Hippocampal formation (tissue), 2 donors: ENCODE data around the gene TMEM106B.
A peak's percentile ranks its signal among the peaks of the same experiment; 100 is the strongest.
"Not testable (repeated sequence)": the region's sequence is repeated elsewhere in the genome, so short reads cannot be mapped to it uniquely, and the experiment has no call there.

Source experiments
- DNase-seq, 2 donors: peaks; one replicate each; lab custom pipeline; 2025; lab: John Stamatoyannopoulos, UW

Gene TMEM106B

DNA sequence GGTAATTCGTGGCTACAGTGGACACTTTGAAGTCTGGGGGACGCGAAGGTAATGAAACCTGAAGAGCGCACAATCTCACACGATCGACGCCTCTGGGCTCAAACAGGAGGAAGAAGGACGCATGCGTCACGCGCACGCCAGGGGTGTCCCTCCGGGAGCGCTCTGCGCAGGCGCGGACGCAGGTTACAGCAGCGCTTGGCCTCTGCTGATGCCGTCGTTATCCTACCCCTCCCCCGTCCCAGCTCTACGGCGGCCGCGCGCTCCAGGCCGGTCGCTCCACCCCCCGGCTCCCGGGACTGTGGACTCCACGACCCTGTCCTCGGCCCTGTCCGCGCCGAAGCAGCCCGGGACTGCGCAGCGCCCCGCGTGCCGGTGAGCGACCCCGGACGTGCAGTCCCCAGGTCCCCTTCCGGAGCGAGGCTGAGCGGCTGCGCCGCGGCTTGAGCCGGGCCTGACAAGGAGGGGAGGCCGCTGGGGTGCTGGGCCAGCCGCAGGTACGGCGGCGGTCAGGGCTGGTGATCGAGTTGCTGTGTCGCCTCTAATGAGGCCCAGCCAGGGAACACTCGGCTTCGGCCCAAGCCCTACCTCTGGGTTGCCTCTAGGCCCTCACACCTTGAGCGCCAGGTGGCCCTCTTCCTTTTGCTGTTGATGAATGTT lies at the start of gene TMEM106B:
TSS of gene TMEM106B (plus strand) at position 241 of the 657 bp plus-strand sequence. CDS start 3,517 bp downstream, outside the sequence.
- DNase-seq, result peak; percentile 92 to 95

DNA sequence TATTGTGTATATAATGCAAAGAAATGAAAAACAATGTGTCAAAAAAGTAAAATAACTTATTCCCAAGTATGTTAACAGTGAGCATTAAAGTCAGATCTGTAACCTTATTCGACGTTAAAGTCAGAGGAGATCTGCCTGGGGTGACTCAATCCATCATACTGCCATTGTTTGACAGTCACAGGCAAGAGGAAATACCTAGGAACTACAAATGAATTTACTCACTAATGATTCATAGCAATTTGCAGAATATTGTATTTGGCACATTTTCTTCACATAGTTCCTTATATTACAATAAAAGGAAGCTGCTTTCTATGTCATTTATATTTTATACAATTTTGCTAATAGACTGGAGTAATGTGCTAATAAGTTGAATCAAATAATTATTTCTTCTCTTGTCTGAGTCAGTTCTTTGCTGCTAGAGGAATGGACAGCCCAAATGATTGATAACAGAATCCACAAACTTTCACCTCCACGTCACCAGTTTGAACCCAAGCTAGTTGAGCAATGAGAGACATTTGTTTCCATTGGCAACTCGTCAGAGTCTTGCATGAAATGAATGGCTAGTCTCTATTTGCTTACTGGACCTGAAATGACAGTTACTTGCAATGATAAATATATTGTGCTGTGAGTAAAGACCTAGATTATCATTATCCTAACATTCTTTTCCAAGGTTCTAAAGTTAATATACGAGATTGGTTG lies 48.5 kb upstream of the TMEM106B start:
- no peak for DNase-seq

DNA sequence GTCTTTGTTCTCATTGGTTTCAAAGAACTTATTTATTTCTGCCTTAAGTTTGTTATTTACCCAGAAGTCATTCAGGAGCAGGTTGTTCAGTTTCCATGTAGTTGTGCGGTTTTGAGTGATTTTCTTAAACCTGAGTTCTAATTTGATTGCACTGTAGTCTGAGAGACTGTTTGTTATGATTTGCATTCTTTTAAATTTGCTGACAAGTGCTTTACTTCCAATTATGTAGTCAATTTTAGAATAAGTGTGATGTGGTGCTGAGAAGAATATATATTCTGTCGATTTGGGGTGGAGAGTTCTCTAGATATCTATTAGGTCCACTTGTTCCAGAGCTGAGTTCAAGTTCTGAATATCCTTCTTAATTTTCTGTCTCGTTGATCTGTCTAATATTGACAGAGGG lies 43.0 kb upstream of the TMEM106B start:
- DNase-seq, result not testable (repeated sequence)

DNA sequence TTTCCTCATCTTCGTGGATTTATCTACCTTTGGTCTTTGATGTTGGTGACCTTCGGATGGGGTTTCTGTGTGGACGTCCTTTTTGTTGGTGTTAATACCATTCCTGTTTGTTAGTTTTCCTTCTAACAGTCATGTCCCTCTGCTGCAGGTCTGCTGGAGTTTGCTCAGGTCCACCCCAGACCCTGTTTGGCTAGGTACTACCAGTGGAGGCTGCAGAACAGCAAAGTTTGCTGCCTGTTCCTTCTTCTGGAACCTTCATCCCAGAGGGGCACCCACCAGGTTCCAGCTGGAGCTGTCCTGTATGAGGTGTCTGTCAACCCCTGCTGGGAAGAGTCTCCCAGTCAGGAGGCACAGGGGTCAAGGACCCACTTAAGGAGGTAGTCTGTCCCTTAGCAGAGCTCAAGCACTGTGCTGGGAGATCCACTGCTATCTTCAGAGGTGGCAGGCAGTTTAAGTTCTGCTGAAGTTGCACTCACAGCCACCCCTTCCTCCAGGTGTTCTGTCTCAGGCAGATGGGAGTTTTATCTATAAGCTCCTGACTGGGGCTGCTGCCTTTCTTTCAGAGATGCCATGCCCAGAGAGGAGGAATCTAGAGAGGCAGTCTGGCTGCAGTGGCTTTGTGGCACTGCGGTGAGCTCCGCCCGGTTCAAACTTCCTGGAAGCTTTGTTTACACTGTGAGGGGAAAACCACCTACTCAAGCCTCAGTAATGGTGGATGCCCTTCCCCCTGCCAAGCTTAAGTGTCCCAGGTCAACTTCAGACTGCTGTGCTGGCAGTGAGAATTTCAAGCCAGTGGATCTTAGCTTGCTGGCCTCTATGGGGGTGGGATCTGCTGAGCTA lies 40.9 kb upstream of the TMEM106B start:
- not testable (repeated sequence) for DNase-seq

DNA sequence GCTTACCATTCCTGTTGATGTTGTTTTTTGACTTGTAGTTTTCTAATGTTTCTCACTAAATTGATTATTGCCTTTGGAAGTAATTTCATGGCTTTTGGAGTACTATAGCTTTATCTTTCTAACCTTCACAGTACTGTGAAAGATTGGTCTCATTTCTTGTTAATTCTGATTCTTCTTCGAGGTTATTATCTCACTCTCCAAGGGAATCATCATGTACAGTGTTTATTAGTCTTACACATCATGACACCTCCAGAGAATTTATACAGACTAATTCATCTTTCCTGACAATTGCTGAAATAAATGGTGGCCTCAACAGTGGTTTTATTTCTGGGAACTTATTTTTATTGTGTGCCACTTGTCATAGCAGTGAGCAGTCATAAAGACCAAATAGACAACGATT lies 37.4 kb upstream of the TMEM106B start:
- no peak for DNase-seq

DNA sequence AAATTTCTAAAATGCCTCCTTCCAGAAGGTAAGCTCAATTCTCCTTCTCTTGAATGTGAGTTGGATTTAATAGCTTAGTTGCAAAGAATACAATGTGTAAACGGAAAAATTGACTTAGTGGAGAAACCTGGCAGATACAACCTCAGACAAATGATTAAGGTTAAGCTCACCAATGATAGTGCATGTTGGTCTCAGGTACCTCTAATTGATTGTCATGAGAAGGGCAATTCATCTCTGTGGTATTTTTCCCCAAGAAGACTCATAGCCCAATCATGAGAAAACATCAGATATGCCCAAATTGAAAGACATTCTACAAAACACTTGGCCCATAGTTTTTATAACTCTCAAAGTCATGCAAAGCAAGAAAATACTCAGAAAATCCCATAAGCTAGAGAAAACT lies 36.2 kb upstream of the TMEM106B start:
- no peak for DNase-seq

DNA sequence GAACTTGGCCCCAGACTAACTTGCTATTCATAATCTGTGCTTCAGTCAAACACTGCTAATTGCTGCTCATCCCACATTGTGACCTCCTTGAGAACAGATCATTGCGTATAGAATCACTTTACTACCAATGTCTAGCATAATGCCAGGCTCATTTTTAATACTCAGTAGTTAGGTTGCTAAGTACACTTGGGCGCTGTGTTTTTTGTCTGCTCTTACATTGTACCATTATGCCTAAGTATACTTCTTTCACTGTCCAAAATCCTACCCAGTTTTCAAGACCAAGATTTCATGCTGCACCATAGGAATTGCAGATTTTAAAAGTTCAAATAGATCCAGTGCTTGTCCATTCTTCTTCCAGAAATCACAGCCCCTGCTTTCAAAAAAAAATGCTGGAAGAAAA lies 32.8 kb upstream of the TMEM106B start:
- DNase-seq, result no peak

DNA sequence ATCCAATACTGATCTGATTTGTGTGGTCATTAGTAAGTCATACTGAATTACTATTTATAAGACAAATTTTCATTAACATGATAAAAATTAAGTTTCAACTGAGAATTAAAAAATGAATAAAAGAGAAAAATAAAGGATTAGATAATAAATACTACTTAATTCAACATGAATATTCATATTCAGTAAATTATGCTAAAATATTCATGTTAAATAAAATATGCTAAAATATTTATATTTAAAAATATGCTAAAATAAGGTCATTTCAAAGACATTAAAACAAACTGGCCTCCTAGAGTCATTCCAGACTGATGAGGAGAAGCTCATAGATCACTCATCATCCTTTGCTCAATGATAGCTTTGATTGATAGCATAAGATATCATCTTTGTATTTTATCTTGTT lies 16.7 kb upstream of the TMEM106B start:
- no peak for DNase-seq

DNA sequence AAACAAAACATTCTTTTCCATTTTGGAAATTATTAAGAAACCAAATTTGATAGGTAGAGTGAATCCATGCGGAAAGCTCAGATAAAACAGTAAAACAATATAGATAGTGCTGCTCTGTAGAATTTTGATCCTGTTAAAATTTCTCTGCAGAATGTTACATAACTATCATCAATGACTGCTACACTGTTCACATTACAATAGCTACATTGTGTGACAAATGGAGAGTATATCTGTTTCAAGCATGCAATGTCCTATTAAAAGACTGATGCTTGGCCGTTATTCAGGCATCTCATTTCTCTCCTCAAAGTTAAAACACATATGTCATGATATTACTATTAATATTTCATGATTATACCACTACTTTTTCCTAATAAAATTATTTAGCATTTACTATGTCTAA lies 14.7 kb upstream of the TMEM106B start:
- no peak for DNase-seq

DNA sequence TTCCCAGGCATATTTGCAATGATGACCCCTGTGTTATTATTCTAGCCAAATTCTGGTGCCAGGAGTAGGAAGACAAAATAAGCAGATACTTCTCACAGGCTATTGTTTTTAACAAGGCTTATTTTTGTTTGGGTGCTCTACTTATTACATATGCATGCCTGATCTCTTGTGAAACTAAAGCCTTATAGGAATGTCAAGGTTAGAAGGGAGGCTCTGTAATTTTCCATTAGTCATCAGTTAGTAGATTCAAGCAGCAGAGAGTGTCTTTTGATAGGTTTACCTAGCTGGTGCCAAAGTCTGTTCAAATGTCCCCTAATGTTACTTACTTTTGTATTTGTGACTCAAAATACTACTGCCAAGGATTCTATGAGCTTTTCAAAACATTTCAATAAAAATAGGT lies 11.7 kb upstream of the TMEM106B start:
- no peak for DNase-seq

DNA sequence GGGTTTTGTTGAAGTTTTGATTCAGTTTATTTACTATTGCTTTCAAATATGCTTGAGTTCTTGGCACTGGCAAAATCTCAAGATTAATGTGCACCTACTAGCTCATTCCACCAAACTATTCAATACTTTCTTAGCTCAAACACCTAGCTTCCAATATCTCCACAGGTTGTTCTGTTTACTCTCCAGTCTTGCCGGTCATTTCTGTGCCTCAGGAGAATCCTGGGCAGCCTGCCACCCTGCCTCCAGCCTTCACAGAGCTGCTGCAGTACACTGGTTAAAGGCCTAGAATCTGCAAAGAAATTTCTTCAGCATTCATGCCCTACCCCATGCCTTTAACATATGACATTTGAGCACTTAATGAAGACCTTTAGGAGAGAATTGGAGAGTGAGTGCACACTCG lies 4.0 kb upstream of the TMEM106B start:
- no peak for DNase-seq

DNA sequence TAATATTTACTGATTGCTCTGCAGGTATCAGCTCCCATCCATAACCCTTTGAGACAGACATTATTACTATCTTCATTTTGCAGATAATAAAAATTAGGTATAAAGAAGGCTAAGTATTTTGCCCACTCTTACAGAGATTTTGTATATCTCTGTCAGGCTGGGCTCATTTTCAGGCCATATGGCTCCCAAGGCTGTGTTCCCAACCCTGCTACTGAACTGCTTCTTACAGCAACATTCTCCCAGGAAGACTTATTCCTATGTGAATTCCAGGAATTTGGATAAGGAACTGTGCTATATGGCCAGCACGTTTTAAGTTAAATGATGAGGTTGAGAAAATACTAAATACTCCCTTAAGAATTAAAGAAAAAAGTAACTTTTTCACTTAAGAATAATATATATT lies 1.9 kb upstream of the TMEM106B start:
- DNase-seq, result no peak

DNA sequence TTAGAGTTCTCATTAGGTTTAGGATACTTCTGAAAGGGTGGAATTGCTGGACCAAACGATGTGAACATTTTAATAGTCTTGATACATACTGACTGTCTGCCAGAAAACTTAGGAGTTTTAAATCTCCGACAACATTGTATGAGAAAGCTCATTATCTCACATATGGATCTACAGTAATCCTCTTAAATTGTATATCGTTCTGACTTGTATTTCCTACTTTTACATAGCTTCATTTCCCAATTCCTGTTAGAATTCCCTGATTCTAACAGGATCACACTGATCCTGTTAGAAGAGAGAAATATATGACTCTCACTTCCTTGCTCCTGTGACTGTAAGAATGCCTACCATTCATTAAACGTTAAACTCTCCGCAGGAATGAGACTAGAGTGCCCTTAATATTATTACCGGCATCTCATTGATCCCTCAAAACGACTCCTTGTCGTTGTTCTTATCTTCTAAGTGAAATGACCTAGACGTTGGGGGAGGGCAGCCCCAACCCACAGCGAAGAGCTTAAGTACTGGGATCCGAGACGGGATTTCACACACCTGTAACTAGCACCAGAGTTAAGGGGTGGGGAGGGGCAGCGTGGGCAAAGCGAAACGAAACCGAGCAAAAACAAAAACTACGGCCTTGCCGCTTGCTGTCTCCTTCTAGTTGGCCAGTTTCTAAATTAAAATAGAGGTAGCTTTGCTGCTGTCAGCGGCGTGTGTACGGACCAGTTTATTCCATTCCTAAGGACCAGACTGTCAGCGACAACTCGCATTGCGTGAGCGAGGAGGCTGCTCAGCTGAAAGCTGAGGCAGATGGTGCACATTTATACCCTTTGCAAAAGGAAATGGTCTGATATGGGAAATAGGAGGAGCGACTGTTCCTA lies 678 bp upstream of the TMEM106B start:
- peak; percentile 52 to 57 for DNase-seq

DNA sequence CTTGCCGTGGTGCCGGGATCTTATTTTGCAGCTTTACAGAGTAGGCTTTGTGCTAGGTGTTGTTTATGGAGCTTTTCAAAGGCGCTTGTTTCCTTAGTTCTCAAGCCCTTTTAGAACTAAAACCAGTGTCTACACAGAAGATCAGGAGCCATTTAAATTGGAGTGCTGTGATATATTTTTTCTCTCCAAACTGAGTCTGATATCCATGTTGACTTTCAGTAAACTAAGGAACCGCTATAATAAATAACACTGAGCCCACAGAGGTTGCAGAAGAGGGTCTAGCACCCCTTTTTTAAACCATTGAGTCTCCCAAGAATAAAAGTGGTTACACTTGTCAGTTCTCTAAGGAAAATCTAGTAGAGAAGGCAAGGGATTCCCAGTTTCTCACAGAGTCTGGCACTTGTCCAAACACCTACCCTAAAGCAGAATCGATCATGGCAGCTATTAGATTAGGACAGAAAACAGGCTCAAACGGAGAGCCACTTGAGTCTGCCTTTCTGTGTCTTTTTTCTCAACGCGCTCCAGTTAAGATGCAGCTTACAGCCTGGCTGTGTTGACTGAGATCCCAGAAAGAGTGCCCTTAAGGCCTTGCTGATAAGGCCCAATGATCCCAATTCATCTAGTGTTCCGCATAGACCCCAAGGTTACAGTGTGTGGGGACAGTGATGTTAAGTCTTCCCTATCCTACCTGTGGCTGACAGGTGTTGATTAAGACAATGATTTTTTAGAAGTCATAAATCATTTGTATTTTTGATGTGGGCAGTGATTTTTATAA lies 804 bp downstream of the TMEM106B start:
- peak in 1 of 2 donors; percentile 56 for DNase-seq

DNA sequence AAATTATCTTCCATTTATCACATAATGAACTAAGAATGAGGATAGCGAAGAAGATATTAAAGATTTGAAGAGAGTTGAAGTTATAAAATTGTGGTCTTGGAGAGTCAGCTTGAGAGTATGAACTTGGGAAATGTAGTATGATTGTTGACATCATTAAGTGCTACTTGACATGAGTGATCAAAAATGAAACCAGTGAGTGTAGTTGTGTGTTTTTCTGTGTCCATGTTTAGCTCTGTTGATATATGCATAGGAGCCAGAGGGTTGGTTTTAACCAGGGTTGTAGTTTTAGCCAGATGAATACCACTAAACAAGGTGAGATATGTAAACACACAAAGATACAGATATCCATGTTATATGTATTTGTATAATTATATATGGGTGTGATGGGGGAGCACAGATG lies 6.2 kb downstream of the TMEM106B start:
- DNase-seq, result no peak

DNA sequence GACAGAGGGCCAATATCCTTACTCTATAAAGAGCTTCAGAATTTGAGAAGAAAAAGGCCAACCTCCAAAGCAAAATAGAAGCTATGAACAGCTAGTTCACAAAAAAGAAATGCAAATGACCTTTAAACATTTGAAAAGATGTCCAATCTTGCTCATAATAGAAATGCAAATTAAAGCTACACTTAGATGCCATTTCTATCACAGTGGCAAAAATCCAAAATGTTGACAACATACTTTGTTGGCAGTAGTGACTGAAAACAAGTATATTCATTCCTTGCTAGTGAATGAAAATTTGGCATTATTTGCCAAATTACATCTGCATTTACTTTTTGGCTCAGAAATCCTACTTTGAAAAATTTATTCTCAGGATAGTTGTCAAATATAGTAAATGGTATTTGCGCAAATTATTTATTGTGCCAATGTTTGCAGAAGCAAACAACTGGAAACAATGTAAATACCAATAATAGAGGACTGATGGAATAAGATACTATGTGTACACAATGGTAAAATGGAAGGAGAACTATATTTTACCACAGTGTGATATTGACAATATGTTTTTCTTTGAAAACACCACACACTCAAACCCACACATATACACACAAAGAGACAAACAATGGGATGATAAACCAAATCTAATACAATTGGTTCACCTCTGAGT lies 9.4 kb downstream of the TMEM106B start:
- no peak for DNase-seq

DNA sequence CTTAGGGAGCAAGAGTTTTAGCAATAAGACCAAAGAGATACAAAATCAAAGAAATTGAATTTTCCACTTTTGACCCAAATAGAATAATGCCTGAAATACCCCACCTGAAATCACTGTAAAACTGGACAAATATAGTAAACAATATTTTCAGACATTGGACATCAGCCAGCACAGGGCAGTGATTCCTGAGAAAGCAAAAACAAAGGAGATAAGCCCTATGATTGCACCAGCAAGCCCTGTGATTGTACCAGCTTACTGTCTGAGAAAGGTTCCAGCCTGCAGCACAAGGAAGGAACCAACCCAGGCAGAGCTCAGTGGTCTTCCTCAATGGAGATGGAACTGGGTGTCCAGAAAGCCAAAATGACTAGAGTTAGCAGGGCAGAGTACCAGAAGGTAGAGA lies 10.3 kb downstream of the TMEM106B start:
- DNase-seq, result no peak

DNA sequence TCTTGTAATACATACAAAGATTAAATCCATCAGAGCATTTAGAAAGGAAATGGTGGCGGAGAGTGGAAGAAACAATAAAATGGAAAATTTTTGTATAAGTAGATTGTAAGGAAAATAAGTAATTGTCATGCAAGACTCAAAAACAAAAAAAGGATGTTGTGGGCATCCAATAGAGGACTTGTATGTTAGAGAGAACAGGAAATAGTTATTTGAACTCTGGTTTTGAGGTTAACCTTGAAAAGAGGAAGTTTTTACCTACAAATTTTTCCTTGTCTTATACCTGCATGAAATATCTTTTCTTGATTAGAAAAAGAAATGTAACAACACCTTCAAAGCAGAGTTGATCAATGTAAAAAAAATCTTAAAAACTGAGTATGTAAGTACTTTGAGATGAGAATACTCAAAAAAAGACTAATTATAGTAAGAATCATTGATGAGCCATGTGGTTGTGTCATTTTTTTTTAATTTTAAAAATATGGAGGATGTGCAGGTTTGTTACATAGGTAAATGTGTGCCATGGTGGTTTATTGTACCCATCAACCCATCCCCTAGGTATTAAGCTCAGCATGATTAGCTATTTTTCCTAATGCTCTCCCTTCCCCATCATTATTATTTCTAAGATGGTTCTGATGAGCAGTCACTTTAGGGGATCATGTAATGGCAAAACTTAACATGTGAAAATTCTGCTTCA lies 11.9 kb downstream of the TMEM106B start:
- no peak for DNase-seq

DNA sequence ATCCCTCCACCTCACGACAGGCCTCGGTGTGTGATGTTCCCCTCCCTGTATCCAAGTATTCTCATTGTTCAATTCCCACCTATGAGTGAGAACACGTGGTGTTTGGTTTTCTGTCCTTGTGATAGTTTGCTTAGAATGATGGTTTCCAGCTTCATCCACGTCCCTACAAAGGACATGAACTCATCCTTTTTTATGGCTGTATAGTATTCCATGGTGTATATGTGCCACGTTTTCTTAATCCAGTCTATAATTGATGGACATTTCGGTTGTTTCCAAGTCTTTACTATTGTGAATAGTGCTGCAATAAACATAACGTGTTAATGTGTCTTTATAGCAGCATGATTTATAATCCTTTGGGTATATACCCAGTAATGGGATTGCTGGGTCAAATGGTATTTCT lies 13.9 kb downstream of the TMEM106B start:
- DNase-seq, result not testable (repeated sequence)

DNA sequence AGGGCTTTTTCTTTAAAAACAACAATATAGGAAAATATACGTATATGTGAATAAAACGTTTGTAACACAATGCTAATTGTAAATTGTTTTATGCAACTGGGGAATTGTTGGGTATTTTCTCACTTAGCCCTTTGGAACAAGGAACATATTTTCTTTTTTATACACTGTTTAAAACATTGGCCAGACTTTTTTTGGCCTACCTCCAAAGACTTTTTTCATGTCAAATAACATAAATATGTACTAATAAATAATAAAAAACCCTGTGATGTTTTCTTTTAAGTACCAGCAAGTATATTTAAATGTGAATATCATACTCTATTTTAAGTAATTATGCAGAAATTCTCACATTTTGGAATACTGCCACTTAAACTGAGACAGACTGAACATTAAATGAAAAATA lies 15.7 kb downstream of the TMEM106B start:
- no peak for DNase-seq
